Neuronal stem cell (in vitro differentiated cells): ENCODE measurements around the gene KRTAP19-8. TPM values are rescaled to one million over a fixed set of nuclear protein-coding genes. Genes with fewer than 3 reads are reported as not detected.

ENCODE experiments used
- DNase-seq: peaks from one replicate; pipeline ENCODE4 v3.0.0-alpha.2; 2013; ENCODE audit warnings: low spot score
- H2AFZ ChIP-seq: one replicate; pipeline ENCODE4 v1.6.1; 2013; ENCODE audit warnings: mild to moderate bottlenecking, low read length, inconsistent platforms
- H2AK5ac ChIP-seq: 2 replicates; pipeline ENCODE4 v1.6.1; 2013; ENCODE audit warnings: low read depth, mild to moderate bottlenecking, inconsistent platforms, low read length, moderate library complexity, mixed read lengths
- H2BK120ac ChIP-seq: 2 replicates; pipeline ENCODE4 v1.6.1; 2013; ENCODE audit warnings: low read depth, mild to moderate bottlenecking, inconsistent platforms, low read length, moderate library complexity, mixed read lengths
- H2BK12ac ChIP-seq: one replicate; pipeline ENCODE4 v1.6.1; 2013; ENCODE audit warnings: low read length, inconsistent platforms
- H2BK15ac ChIP-seq: 2 replicates; pipeline ENCODE4 v1.6.1; 2013; ENCODE audit warnings: mild to moderate bottlenecking, low read length, inconsistent platforms, mixed read lengths
- H2BK5ac ChIP-seq: one replicate; pipeline ENCODE4 v1.6.1; 2013; ENCODE audit warnings: inconsistent platforms, mild to moderate bottlenecking, low read length, moderate library complexity
- H3K14ac ChIP-seq: one replicate; pipeline ENCODE4 v1.6.1; 2013; ENCODE audit warnings: low read length, inconsistent platforms
- H3K18ac ChIP-seq: 2 replicates; pipeline ENCODE4 v1.6.1; 2013; ENCODE audit warnings: low read length, inconsistent platforms
- H3K23ac ChIP-seq: 2 replicates; pipeline ENCODE4 v1.6.1; 2013; ENCODE audit warnings: low read depth, mild to moderate bottlenecking, mixed read lengths, low read length, inconsistent platforms; ENCODE audit not compliant: poor library complexity
- H3K27ac ChIP-seq: replicated peaks from 3 replicates; pipeline ENCODE4 v1.5.1; 2013; ENCODE audit warnings: low read length, inconsistent platforms
- H3K27me3 ChIP-seq, 3 experiments: 2 replicates each; pipeline ENCODE4 v1.6.1; 2013; ENCODE audit warnings: low read length in 3 of 3, mild to moderate bottlenecking in 2 of 3, inconsistent platforms in 1 of 3, low read depth in 1 of 3, mixed read lengths in 1 of 3, moderate library complexity in 1 of 3; ENCODE audit not compliant: control insufficient read depth in 3 of 3, insufficient read depth in 3 of 3
- H3K36me3 ChIP-seq, 2 donors: replicated peaks in 1 of 2; 2 replicates each; pipeline ENCODE4 v1.6.1; 2013; ENCODE audit warnings: low read length in 2 of 2; ENCODE audit not compliant: control insufficient read depth in 2 of 2, insufficient read depth in 2 of 2
- H3K4ac ChIP-seq: 2 replicates; pipeline ENCODE4 v1.6.1; 2013; ENCODE audit warnings: inconsistent platforms, mild to moderate bottlenecking, low read length, moderate library complexity
- H3K4me1 ChIP-seq, 2 donors: 1 replicate in 1 of 2; 2 replicates in 1 of 2; pipeline ENCODE4 v1.6.1; 2013; ENCODE audit warnings: low read length in 2 of 2, low read depth in 1 of 2; ENCODE audit not compliant: control insufficient read depth in 2 of 2, insufficient read depth in 1 of 2
- H3K4me2 ChIP-seq: one replicate; pipeline ENCODE4 v1.6.1; 2013; ENCODE audit warnings: mild to moderate bottlenecking, low read length, inconsistent platforms; ENCODE audit not compliant: insufficient read depth, poor library complexity, severe bottlenecking
- H3K4me3 ChIP-seq, 2 donors: 2 replicates each; pipeline ENCODE4 v1.5.1; 2013; ENCODE audit warnings: low read length in 2 of 2, mild to moderate bottlenecking in 2 of 2, inconsistent platforms in 1 of 2, moderate library complexity in 1 of 2
- H3K79me1 ChIP-seq: one replicate; pipeline ENCODE4 v1.6.1; 2013; ENCODE audit warnings: low read depth, mild to moderate bottlenecking, inconsistent platforms, low read length, moderate library complexity
- H3K9ac ChIP-seq: one replicate; pipeline ENCODE4 v1.6.1; 2013; ENCODE audit warnings: mild to moderate bottlenecking, low read depth, low read length, inconsistent platforms; ENCODE audit not compliant: poor library complexity
- H3K9me3 ChIP-seq, 2 donors: replicated peaks in 1 of 2; 2 replicates each; pipeline versions ENCODE3 to v1.6.1; 2013; ENCODE audit warnings: low read length in 2 of 2, mild to moderate bottlenecking in 2 of 2, inconsistent platforms in 1 of 2, low read depth in 1 of 2, mixed read lengths in 1 of 2, moderate library complexity in 1 of 2; ENCODE audit not compliant: control insufficient read depth in 2 of 2, insufficient read depth in 1 of 2
- H4K8ac ChIP-seq: one replicate; pipeline ENCODE4 v1.6.1; 2013; ENCODE audit warnings: low read depth, mild to moderate bottlenecking, inconsistent platforms, low read length, moderate library complexity
- H4K91ac ChIP-seq: one replicate; pipeline ENCODE4 v1.6.1; 2013; ENCODE audit warnings: low read length, low read depth, mild to moderate bottlenecking, inconsistent platforms; ENCODE audit not compliant: poor library complexity
- whole genome bisulfite sequencing, 2 donors: extraction: QIAGEN DNeasy Blood & Tissue Kit; methylation state at CpG; one replicate each; pipeline ENCODE4 v1.1.7; 2013; ENCODE audit warnings: missing lambda C conversion rate in 2 of 2, mixed read lengths in 1 of 2; ENCODE audit not compliant: insufficient read length in 2 of 2, insufficient replicate concordance in 1 of 2; ENCODE audit errors: extremely low coverage in 2 of 2; 5-methylcytosine and 5-hydroxymethylcytosine counted together
- polyA plus RNA-seq, 2 experiments: library from polyadenylated mRNA; stranded (reverse); fragments of 200-250 nt; gene quantifications; one replicate each; pipeline ENCODE4 v1.2.3, GENCODE V29; 2013

The KRTAP19-8 gene, protein sequence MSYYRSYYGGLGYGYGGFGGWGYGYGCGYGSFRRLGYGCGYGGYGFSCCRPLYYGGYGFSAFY
- polyA plus RNA-seq (2013, experiment 1 of 2) = not detected
- not detected for polyA plus RNA-seq (2013, experiment 2 of 2)

DNA sequence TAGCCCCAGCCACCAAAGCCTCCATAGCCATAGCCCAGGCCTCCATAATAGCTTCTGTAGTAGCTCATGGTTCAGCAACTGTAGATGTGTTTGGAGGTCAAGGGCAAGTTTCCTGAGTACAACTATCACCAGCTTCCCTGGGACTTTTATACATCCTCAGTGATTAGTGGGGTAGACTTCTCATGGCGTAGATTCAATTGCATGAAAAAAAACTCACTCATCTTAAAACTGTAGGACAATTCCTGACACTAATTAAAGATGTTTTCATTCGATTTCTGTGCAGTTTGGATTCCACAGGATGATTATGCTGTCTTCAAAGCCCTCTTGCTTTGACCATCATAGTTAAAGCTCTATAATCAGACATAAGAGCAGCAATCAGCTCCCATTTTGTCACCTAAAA, at the start of gene KRTAP19-8:
KRTAP19-8 (minus strand) TSS at position 101 of the 400 bp plus-strand sequence; CDS start at position 68, 33 bp downstream.
- Histone ChIP-seq H2BK15ac (no peak within 1 kb of the TSS), H3K27me3 (no peaks in the 10 kb centered on the region)

DNA sequence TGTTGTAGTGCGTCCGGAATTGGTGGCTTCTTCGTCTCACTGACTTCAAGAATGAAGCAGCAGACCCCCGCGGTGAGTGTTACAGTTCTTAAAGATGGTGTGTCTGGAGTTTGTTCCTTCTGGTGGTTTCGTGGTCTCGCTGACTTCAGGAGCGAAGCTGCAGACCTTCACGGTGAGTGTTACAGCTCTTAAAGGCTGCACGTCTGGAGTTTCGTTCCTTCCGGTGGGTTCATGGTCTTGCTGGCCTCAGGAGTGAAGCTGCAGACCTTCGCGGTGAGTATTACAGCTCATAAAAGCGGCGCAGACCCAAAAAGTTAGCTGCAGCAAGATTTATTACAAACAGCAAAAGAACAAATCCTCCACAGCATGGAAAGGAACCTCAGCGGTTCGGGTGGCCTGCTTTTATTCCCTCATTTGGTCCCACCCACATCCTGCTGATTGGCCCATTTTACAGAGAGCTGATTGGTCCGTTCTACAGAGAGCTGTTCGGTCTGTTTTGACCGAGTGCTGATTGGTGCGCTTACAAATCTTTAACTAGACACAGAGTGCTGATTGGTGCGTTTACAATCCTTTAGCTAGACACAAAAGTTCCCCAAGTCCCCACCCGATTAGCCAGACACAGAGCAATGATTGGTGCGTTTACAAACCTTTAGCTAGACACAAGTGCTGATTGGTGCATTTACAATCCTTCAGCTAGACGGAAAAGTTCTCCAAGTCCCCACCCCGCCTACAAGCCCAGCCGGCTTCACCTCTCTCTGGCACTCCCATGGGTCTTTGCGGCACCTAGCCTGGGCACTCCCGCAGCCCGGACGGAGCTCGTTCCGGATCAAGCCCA, 49.6 kb upstream of the KRTAP19-8 start:
- no peak overlapping the region for H3K4ac ChIP-seq

More for the DNA sequence above, at the start of gene KRTAP19-8:
- H3K23ac ChIP-seq = no peak within 1 kb of the TSS
- no CpG with 5 or more reads among the region's 2 CpGs for WGBS, 2 donors
- no peak within 1 kb of the TSS for H3K9ac ChIP-seq
- no peak within 1 kb of the TSS for H3K18ac ChIP-seq
- no peak within 1 kb of the TSS for H2AK5ac ChIP-seq
- no peak within 1 kb of the TSS for H3K4me2 ChIP-seq
- H2BK12ac ChIP-seq = no peak within 1 kb of the TSS
- H2AFZ ChIP-seq = no peak within 1 kb of the TSS
- H3K79me1 ChIP-seq = no peaks in the 10 kb centered on the region
- no peak within 1 kb of the TSS for H2BK120ac ChIP-seq
- no peak for DNase-seq
- no peaks in the 10 kb centered on the region for H3K4me1 ChIP-seq
- no peak within 1 kb of the TSS for H3K4me3 ChIP-seq
- H3K36me3 ChIP-seq = no peaks in the 10 kb centered on the region
- H3K9me3 ChIP-seq = no peaks in the 10 kb centered on the region
- no peak within 1 kb of the TSS for H3K4ac ChIP-seq
- no peak within 1 kb of the TSS for H4K91ac ChIP-seq
- H3K27ac ChIP-seq = no peak within 1 kb of the TSS
- H2BK5ac ChIP-seq = no peak within 1 kb of the TSS
- H3K14ac ChIP-seq = no peak within 1 kb of the TSS
- H4K8ac ChIP-seq = no peak within 1 kb of the TSS

DNA sequence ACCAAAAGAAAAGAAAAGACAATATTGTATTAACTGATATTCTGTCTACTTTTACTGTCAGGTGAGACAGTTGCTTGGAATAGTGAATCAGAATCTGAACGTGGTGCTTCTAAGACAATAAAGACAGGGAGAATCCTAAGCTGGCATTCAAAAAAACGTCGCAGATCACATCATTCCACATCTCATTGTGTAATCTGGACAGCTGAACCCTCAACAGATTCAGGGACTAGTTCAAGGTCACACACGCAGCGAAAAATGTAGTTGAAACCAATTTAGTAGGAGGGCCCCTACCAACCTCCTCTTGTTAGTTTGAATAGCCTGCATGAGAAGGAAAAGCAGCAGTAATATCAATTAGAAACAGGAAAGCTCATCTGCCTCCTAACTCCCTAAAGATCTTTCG, 46.4 kb upstream of the KRTAP19-8 start:
- H3K79me1 ChIP-seq = no peaks in the 10 kb centered on the region
- H2BK15ac ChIP-seq = no peak overlapping the region
- H2AFZ ChIP-seq = no peak overlapping the region
- no peak overlapping the region for H3K27ac ChIP-seq
- H3K36me3 ChIP-seq = no peaks in the 10 kb centered on the region
- no peak overlapping the region for H4K91ac ChIP-seq
- no peak for DNase-seq
- no peak overlapping the region for H2BK12ac ChIP-seq
- no peaks in the 10 kb centered on the region for H3K9me3 ChIP-seq
- WGBS, 2 donors = no CpG with 5 or more reads among the region's 6 CpGs
- H4K8ac ChIP-seq = no peak overlapping the region
- no peaks in the 10 kb centered on the region for H3K27me3 ChIP-seq
- H2BK120ac ChIP-seq = no peak overlapping the region
- H3K4ac ChIP-seq = no peak overlapping the region
- no peak overlapping the region for H2AK5ac ChIP-seq
- no peak overlapping the region for H3K9ac ChIP-seq
- no peak overlapping the region for H3K18ac ChIP-seq
- no peak overlapping the region for H3K4me3 ChIP-seq
- H3K14ac ChIP-seq = no peak overlapping the region
- H2BK5ac ChIP-seq = no peak overlapping the region
- H3K23ac ChIP-seq = no peak overlapping the region
- H3K4me2 ChIP-seq = no peak overlapping the region
- no peaks in the 10 kb centered on the region for H3K4me1 ChIP-seq

More for the DNA sequence above, 49.6 kb upstream of the KRTAP19-8 start:
- Histone ChIP-seq H4K8ac (no peak overlapping the region), H3K27ac (no peak overlapping the region), H3K79me1 (no peaks in the 10 kb centered on the region), H3K4me3 (no peak overlapping the region), H3K14ac (no peak overlapping the region), H4K91ac (no peak overlapping the region), H3K9me3 (no peaks in the 10 kb centered on the region), H2BK120ac (no peak overlapping the region), H3K9ac (no peak overlapping the region), H3K4me1 (no peaks in the 10 kb centered on the region), H3K27me3 (no peaks in the 10 kb centered on the region), H2BK12ac (no peak overlapping the region), H2BK5ac (no peak overlapping the region), H3K4me2 (no peak overlapping the region), H2AK5ac (no peak overlapping the region), H3K36me3 (no peaks in the 10 kb centered on the region), H2AFZ (peak overlapping the region; percentile 49), H3K18ac (no peak overlapping the region), H3K23ac (no peak overlapping the region), H2BK15ac (no peak overlapping the region)
- DNase-seq = no peak
- WGBS, 2 donors = no CpG with 5 or more reads among the region's 34 CpGs

DNA sequence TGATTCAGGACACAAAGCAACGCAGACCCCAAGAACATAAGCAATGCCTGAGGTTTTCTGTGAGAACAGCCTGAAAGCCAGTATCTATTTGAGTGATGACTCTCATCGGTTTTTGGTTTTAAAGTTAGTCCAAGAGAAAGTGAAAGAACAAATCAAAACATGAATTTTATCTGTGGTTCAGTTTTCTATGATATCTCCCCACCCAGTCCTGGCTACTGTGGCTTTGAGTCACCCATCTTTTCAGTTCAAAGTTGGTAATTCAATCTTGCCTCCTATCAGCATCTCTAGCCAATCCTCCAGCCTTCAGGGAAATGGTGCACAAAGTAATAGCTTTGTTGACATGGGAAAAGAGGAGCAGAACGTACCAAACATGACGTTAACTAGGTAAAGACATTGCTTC, 40.5 kb upstream of the KRTAP19-8 start:
- H4K91ac ChIP-seq = no peak overlapping the region
- no peaks in the 10 kb centered on the region for H3K4me1 ChIP-seq
- no peak overlapping the region for H3K23ac ChIP-seq
- H3K18ac ChIP-seq = no peak overlapping the region
- no peak overlapping the region for H3K14ac ChIP-seq
- no peak overlapping the region for H2BK12ac ChIP-seq
- H3K4me3 ChIP-seq = no peak overlapping the region
- H3K79me1 ChIP-seq = no peaks in the 10 kb centered on the region
- no peak overlapping the region for H2BK5ac ChIP-seq
- H3K27ac ChIP-seq = no peak overlapping the region
- H2BK120ac ChIP-seq = no peak overlapping the region
- no peak overlapping the region for H4K8ac ChIP-seq
- no peaks in the 10 kb centered on the region for H3K9me3 ChIP-seq
- DNase-seq = no peak
- H3K27me3 ChIP-seq = peaks cover 0 to 5% (median 0%) of the 10 kb centered on the region in 3 experiments
- H2AK5ac ChIP-seq = no peak overlapping the region
- no peak overlapping the region for H3K4me2 ChIP-seq
- no CpG with 5 or more reads among the region's 4 CpGs for WGBS, 2 donors
- H3K36me3 ChIP-seq = no peaks in the 10 kb centered on the region
- no peak overlapping the region for H3K4ac ChIP-seq
- H2BK15ac ChIP-seq = no peak overlapping the region
- no peak overlapping the region for H2AFZ ChIP-seq
- H3K9ac ChIP-seq = no peak overlapping the region
